Neuron (in vitro differentiated cells): ENCODE measurements around the gene HECTD4.
"Not testable (repeated sequence)": the region's sequence is repeated elsewhere in the genome, so short reads cannot be mapped to it uniquely, and the experiment has no call there.

Experiments
- H2AFZ ChIP-seq: one replicate; pipeline ENCODE4 v1.6.1; 2013; ENCODE audit warnings: low read depth, mild to moderate bottlenecking, inconsistent platforms, low read length, moderate library complexity
- H3K27me3 ChIP-seq: one replicate; pipeline ENCODE4 v1.6.1; 2013; ENCODE audit warnings: low read length; ENCODE audit not compliant: insufficient read depth
- H3K36me3 ChIP-seq: one replicate; pipeline ENCODE4 v1.6.1; 2013; ENCODE audit warnings: low read length; ENCODE audit not compliant: insufficient read depth
- H3K4me1 ChIP-seq: one replicate; pipeline ENCODE4 v1.6.1; 2013; ENCODE audit warnings: low read length; ENCODE audit not compliant: insufficient read depth
- H3K4me3 ChIP-seq: 2 replicates; pipeline ENCODE4 v1.5.1; 2013; ENCODE audit warnings: mild to moderate bottlenecking, low read length, moderate library complexity
- H3K9me3 ChIP-seq: one replicate; pipeline ENCODE4 v1.6.1; 2013; ENCODE audit warnings: low read length

HECTD4 gene

GRCh38 chr12:112334999-112335398 lies 47.2 kb downstream of the HECTD4 start:
- H2AFZ ChIP-seq, H3K4me1 ChIP-seq, H3K36me3 ChIP-seq, H3K9me3 ChIP-seq, H3K4me3 ChIP-seq, H3K27me3 ChIP-seq: not testable (repeated sequence)

- Histone ChIP-seq H3K4me1 (no peaks in the 10 kb centered on the region), H3K9me3 (peaks cover 2% of the 10 kb centered on the region), H3K4me3 (no peak overlapping the region), H2AFZ (no peak overlapping the region), H3K27me3 (no peaks in the 10 kb centered on the region), H3K36me3 (no peaks in the 10 kb centered on the region)
Measured at GRCh38 chr12:112333019-112333418, 49.2 kb downstream of the HECTD4 start.

GRCh38 chr12:112331886-112332285 lies 50.3 kb downstream of the HECTD4 start:
- Histone ChIP-seq H3K4me1 (no peaks in the 10 kb centered on the region), H3K27me3 (no peaks in the 10 kb centered on the region), H3K4me3 (no peak overlapping the region), H3K9me3 (no peaks in the 10 kb centered on the region), H2AFZ (no peak overlapping the region), H3K36me3 (no peaks in the 10 kb centered on the region)

- H2AFZ ChIP-seq: no peak overlapping the region
- H3K27me3 ChIP-seq: no peaks in the 10 kb centered on the region
- no peaks in the 10 kb centered on the region for H3K36me3 ChIP-seq
- no peaks in the 10 kb centered on the region for H3K4me1 ChIP-seq
- no peaks in the 10 kb centered on the region for H3K9me3 ChIP-seq
- no peak overlapping the region for H3K4me3 ChIP-seq
Measured at GRCh38 chr12:112330706-112331105, 51.5 kb downstream of the HECTD4 start.

- Histone ChIP-seq H3K36me3 (no peaks in the 10 kb centered on the region), H3K4me1 (no peaks in the 10 kb centered on the region), H3K27me3 (no peaks in the 10 kb centered on the region), H3K9me3 (no peaks in the 10 kb centered on the region), H2AFZ (no peak overlapping the region), H3K4me3 (no peak overlapping the region)
Measured at GRCh38 chr12:112328456-112329124, 53.6 kb downstream of the HECTD4 start.

GRCh38 chr12:112327209-112327938 lies 54.9 kb downstream of the HECTD4 start:
- no peaks in the 10 kb centered on the region for H3K36me3 ChIP-seq

GRCh38 chr12:112325622-112326207 lies 56.5 kb downstream of the HECTD4 start:
- Histone ChIP-seq H3K36me3 (no peaks in the 10 kb centered on the region), H3K4me1 (no peaks in the 10 kb centered on the region), H3K4me3 (no peak overlapping the region), H3K9me3 (no peaks in the 10 kb centered on the region), H2AFZ (no peak overlapping the region), H3K27me3 (no peaks in the 10 kb centered on the region)

More at GRCh38 chr12:112327209-112327938, 54.9 kb downstream of the HECTD4 start:
- no peak overlapping the region for H3K4me3 ChIP-seq
- H3K9me3 ChIP-seq: no peaks in the 10 kb centered on the region
- no peaks in the 10 kb centered on the region for H3K27me3 ChIP-seq
- no peaks in the 10 kb centered on the region for H3K4me1 ChIP-seq
- no peak overlapping the region for H2AFZ ChIP-seq

GRCh38 chr12:112325157-112325556 lies 57.1 kb downstream of the HECTD4 start:
- no peaks in the 10 kb centered on the region for H3K9me3 ChIP-seq
- no peaks in the 10 kb centered on the region for H3K36me3 ChIP-seq
- no peaks in the 10 kb centered on the region for H3K27me3 ChIP-seq
- no peaks in the 10 kb centered on the region for H3K4me1 ChIP-seq
- no peak overlapping the region for H3K4me3 ChIP-seq
- H2AFZ ChIP-seq: no peak overlapping the region

- Histone ChIP-seq H3K27me3 (no peaks in the 10 kb centered on the region), H3K4me3 (no peak overlapping the region), H2AFZ (no peak overlapping the region), H3K9me3 (no peaks in the 10 kb centered on the region), H3K36me3 (peaks cover 16% of the 10 kb centered on the region), H3K4me1 (no peaks in the 10 kb centered on the region)
Measured at GRCh38 chr12:112322882-112323547, 59.2 kb downstream of the HECTD4 start.

- Histone ChIP-seq H3K36me3 (peaks cover 16% of the 10 kb centered on the region), H3K4me3 (no peak overlapping the region), H3K27me3 (no peaks in the 10 kb centered on the region), H2AFZ (no peak overlapping the region), H3K9me3 (no peaks in the 10 kb centered on the region), H3K4me1 (no peaks in the 10 kb centered on the region)
Measured at GRCh38 chr12:112322441-112322840, 59.8 kb downstream of the HECTD4 start.

- Histone ChIP-seq H3K4me3 (no peak overlapping the region), H3K4me1 (no peaks in the 10 kb centered on the region), H3K36me3 (peaks cover 18% of the 10 kb centered on the region), H3K27me3 (no peaks in the 10 kb centered on the region), H2AFZ (no peak overlapping the region), H3K9me3 (no peaks in the 10 kb centered on the region)
Measured at GRCh38 chr12:112321245-112321644, 61.0 kb downstream of the HECTD4 start.

GRCh38 chr12:112319395-112319794 lies 62.8 kb downstream of the HECTD4 start:
- Histone ChIP-seq H2AFZ (no peak overlapping the region), H3K9me3 (no peaks in the 10 kb centered on the region), H3K4me1 (no peaks in the 10 kb centered on the region), H3K4me3 (no peak overlapping the region), H3K27me3 (no peaks in the 10 kb centered on the region), H3K36me3 (peaks cover 32% of the 10 kb centered on the region)

GRCh38 chr12:112317481-112317880 lies 64.8 kb downstream of the HECTD4 start:
- Histone ChIP-seq H3K9me3 (no peaks in the 10 kb centered on the region), H3K4me3 (no peak overlapping the region), H3K27me3 (no peaks in the 10 kb centered on the region), H3K36me3 (peaks cover 48% of the 10 kb centered on the region), H3K4me1 (no peaks in the 10 kb centered on the region), H2AFZ (no peak overlapping the region)
